Large intestine (tissue), 12 donors: ENCODE data around the gene GH1. TPM values are rescaled to one million over a fixed set of nuclear protein-coding genes. Genes with fewer than 3 reads are reported as not detected.
A peak's percentile ranks its signal among the peaks of the same experiment; 100 is the strongest.
"Not testable (repeated sequence)": the region's sequence is repeated elsewhere in the genome, so short reads cannot be mapped to it uniquely, and the experiment has no call there.

Experiments
- DNase-seq, 2 donors: peaks; one replicate each; pipeline versions ENCODE4 v3.0.0 to v3.0.0-alpha.2; 2013
- H3K27ac ChIP-seq: one replicate; pipeline ENCODE4 v1.5.1; 2013; ENCODE audit warnings: low read length
- H3K27me3 ChIP-seq: 2 replicates; pipeline ENCODE4 v1.6.1; 2013; ENCODE audit warnings: low read length; ENCODE audit not compliant: control insufficient read depth, insufficient read depth
- H3K36me3 ChIP-seq: 2 replicates; pipeline ENCODE4 v1.6.1; 2013; ENCODE audit warnings: low read length; ENCODE audit not compliant: control insufficient read depth, insufficient read depth
- H3K4me1 ChIP-seq: one replicate; pipeline ENCODE4 v1.6.1; 2013; ENCODE audit warnings: low read length; ENCODE audit not compliant: control insufficient read depth, insufficient read depth
- H3K4me3 ChIP-seq: one replicate; pipeline ENCODE4 v1.5.1; 2013; ENCODE audit warnings: low read length
- H3K9me3 ChIP-seq: one replicate; pipeline ENCODE4 v1.6.1; 2013; ENCODE audit warnings: mild to moderate bottlenecking, low read depth, low read length, moderate library complexity; ENCODE audit not compliant: control insufficient read depth
- WGBS: methylation state at CpG from one replicate; pipeline ENCODE4 v1.1.5; 2013; ENCODE audit warnings: low lambda C conversion rate; ENCODE audit not compliant: insufficient coverage; 5-methylcytosine and 5-hydroxymethylcytosine counted together
- long read RNA-seq, 11 donors: transcript quantifications; one replicate each; lab custom pipeline, GENCODE V29; 2026
- polyA plus RNA-seq: library from polyadenylated mRNA; unstranded; fragments of 120-200 nt; gene quantifications from one replicate; pipeline ENCODE4 v1.2.1, GENCODE V29; 2013

GH1 gene
- not detected for polyA plus RNA-seq
- long read RNA-seq, donor 1: 0 reads
- long read RNA-seq, donor 2: 0 reads
- long read RNA-seq, donor 3: 0 reads
- long read RNA-seq, donor 4: 0 reads
- long read RNA-seq, donor 5: 0 reads
- long read RNA-seq, donor 6: 0 reads
- long read RNA-seq, donor 7: 0 reads
- long read RNA-seq, donor 8: 0 reads
- long read RNA-seq, donor 9: 0 reads
- long read RNA-seq, donor 10: 0 reads
- long read RNA-seq, donor 11: 0 reads

- WGBS: 60% methylated on average over 1 of the region's 10 CpGs
- DNase-seq, H3K27ac ChIP-seq: not testable (repeated sequence)
Observed at GRCh38 chr17:63918789-63919305, at the start of gene GH1. TSS of gene GH1 (minus strand) at chr17:63918839. CDS start at chr17:63918776, 63 bp downstream.

DNA sequence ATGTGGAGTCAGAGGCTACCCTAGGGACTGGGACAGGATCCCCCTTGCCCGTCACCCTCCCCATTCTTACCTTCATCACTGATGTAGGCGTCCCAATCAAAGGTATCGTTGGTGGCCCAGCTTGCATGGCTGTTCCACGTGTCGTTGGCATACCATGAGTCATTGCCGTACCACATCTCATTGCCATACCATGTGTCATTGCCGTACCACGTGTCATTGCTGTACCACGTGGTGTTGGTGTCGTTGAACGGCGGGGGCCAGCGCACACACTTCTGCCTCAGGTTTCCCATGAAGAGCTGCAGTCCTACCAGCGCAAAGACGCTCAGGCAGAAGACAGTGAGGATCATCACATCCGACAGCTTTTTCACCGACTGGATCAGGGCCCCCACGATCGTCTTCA is 49.3 kb upstream of the GH1 start:
- WGBS: no CpG with 5 or more reads among the region's 19 CpGs
- no peaks in the 10 kb centered on the region for H3K4me1 ChIP-seq

More at GRCh38 chr17:63918789-63919305, at the start of gene GH1:
- not testable (repeated sequence) for H3K27me3 ChIP-seq, H3K9me3 ChIP-seq, H3K36me3 ChIP-seq, H3K4me1 ChIP-seq, H3K4me3 ChIP-seq

GRCh38 chr17:63966646-63967264 is 48.1 kb upstream of the GH1 start:
- Histone ChIP-seq H3K4me1 (no peaks in the 10 kb centered on the region), H3K27me3 (no peaks in the 10 kb centered on the region), H3K27ac (no peak overlapping the region), H3K9me3 (no peaks in the 10 kb centered on the region), H3K36me3 (no peaks in the 10 kb centered on the region), H3K4me3 (no peak overlapping the region)
- no peak for DNase-seq
- WGBS: no CpG with 5 or more reads among the region's 11 CpGs

More for the DNA sequence above, 49.3 kb upstream of the GH1 start:
- no peaks in the 10 kb centered on the region for H3K36me3 ChIP-seq
- H3K9me3 ChIP-seq: no peaks in the 10 kb centered on the region
- no peak for DNase-seq
- H3K27ac ChIP-seq: no peak overlapping the region
- H3K4me3 ChIP-seq: no peak overlapping the region
- no peaks in the 10 kb centered on the region for H3K27me3 ChIP-seq

DNA sequence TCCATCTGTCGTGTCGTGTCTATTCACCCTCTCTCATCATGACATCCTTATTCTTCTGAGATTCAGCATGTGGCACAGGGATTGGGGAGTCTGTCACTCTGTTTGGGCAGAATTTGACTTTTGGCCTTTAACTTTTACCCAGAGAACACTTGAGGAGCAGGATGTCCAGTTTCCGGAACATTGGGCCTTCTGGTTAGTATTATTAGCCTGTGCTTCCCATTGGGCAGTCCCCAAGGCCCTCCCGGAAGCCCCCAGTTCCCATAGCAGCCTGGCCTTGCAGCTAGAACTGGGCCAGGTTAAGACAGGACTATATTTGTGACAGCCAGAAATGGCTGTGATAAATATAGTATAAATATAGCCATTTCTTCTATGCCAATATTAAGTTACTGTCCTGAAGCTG is 44.5 kb upstream of the GH1 start:
- H3K27ac ChIP-seq: no peak overlapping the region

GRCh38 chr17:63962298-63962744 is 43.7 kb upstream of the GH1 start:
- no peak for DNase-seq
- Histone ChIP-seq H3K27me3 (peaks cover 11% of the 10 kb centered on the region), H3K27ac (no peak overlapping the region), H3K9me3 (no peaks in the 10 kb centered on the region), H3K36me3 (no peaks in the 10 kb centered on the region), H3K4me1 (peaks cover 5% of the 10 kb centered on the region), H3K4me3 (no peak overlapping the region)
- WGBS: no CpG with 5 or more reads among the region's 10 CpGs

More for the DNA sequence above, 44.5 kb upstream of the GH1 start:
- H3K4me3 ChIP-seq: no peak overlapping the region
- no peaks in the 10 kb centered on the region for H3K36me3 ChIP-seq
- 100% methylated on average over 1 of the region's 4 CpGs for WGBS
- no peaks in the 10 kb centered on the region for H3K9me3 ChIP-seq
- H3K4me1 ChIP-seq: peaks cover 5% of the 10 kb centered on the region
- peaks cover 11% of the 10 kb centered on the region for H3K27me3 ChIP-seq
- DNase-seq: no peak

- Histone ChIP-seq H3K36me3 (no peaks in the 10 kb centered on the region), H3K27me3 (peaks cover 11% of the 10 kb centered on the region), H3K27ac (no peak overlapping the region), H3K4me3 (no peak overlapping the region), H3K4me1 (peaks cover 5% of the 10 kb centered on the region), H3K9me3 (no peaks in the 10 kb centered on the region)
- peak; percentile 60 to 79 for DNase-seq
- no CpG with 5 or more reads among the region's 37 CpGs for WGBS
Observed at GRCh38 chr17:63961355-63962212, 42.9 kb upstream of the GH1 start.

- Histone ChIP-seq H3K4me1 (peaks cover 5% of the 10 kb centered on the region), H3K36me3 (no peaks in the 10 kb centered on the region), H3K27ac (no peak overlapping the region), H3K27me3 (peaks cover 11% of the 10 kb centered on the region), H3K4me3 (no peak overlapping the region), H3K9me3 (no peaks in the 10 kb centered on the region)
- WGBS: no CpG with 5 or more reads among the region's 7 CpGs
- DNase-seq: no peak
Observed at GRCh38 chr17:63960430-63960829, 41.8 kb upstream of the GH1 start.

GRCh38 chr17:63960006-63960405 is 41.4 kb upstream of the GH1 start:
- peaks cover 11% of the 10 kb centered on the region for H3K27me3 ChIP-seq
- H3K27ac ChIP-seq: no peak overlapping the region
- DNase-seq: no peak
- H3K9me3 ChIP-seq: no peaks in the 10 kb centered on the region
- no CpG with 5 or more reads among the region's 9 CpGs for WGBS
- H3K4me3 ChIP-seq: no peak overlapping the region
- no peaks in the 10 kb centered on the region for H3K36me3 ChIP-seq
- H3K4me1 ChIP-seq: peaks cover 5% of the 10 kb centered on the region

- WGBS: no CpG with 5 or more reads among the region's 5 CpGs
- no peak overlapping the region for H3K4me3 ChIP-seq
- H3K9me3 ChIP-seq: no peaks in the 10 kb centered on the region
- H3K27ac ChIP-seq: no peak overlapping the region
- H3K27me3 ChIP-seq: peaks cover 18% of the 10 kb centered on the region
- peaks cover 4% of the 10 kb centered on the region for H3K4me1 ChIP-seq
- H3K36me3 ChIP-seq: no peaks in the 10 kb centered on the region
- no peak for DNase-seq
Observed at GRCh38 chr17:63956296-63956920, 37.8 kb upstream of the GH1 start.

GRCh38 chr17:63955791-63956190 is 37.2 kb upstream of the GH1 start:
- no peak overlapping the region for H3K27ac ChIP-seq
- H3K4me3 ChIP-seq: no peak overlapping the region
- H3K36me3 ChIP-seq: no peaks in the 10 kb centered on the region
- H3K4me1 ChIP-seq: no peaks in the 10 kb centered on the region
- no peaks in the 10 kb centered on the region for H3K9me3 ChIP-seq
- H3K27me3 ChIP-seq: peaks cover 17% of the 10 kb centered on the region
- no peak for DNase-seq
- no CpG with 5 or more reads among the region's 4 CpGs for WGBS
